Right atrium auricular region (tissue), 2 donors: ENCODE measurements around the gene DOCK3. TPM values are rescaled to one million over a fixed set of nuclear protein-coding genes. Genes with fewer than 3 reads are reported as not detected.
A peak's percentile ranks its signal among the peaks of the same experiment; 100 is the strongest.

Experiments
- DNase-seq: peaks from one replicate; pipeline ENCODE4 v3.0.0-alpha.2; 2019; ENCODE audit warnings: low spot score
- H3K27ac ChIP-seq, 2 donors: fragments of 200-600 bp; sonication (generic); 1 replicate in 1 of 2; 2 replicates in 1 of 2; pipeline ENCODE4 v1.5.1; 2016 to 2019
- H3K27me3 ChIP-seq, 2 donors: fragments of 200-600 bp; sonication (generic); one replicate each; pipeline versions ENCODE4 v1.5.1 to v1.6.0; 2017 to 2019
- H3K36me3 ChIP-seq: fragments of 200-600 bp; sonication (generic); one replicate; pipeline ENCODE4 v1.5.1; 2016
- H3K4me1 ChIP-seq, 2 donors: fragments of 200-600 bp; sonication (generic); one replicate each; pipeline versions ENCODE4 v1.5.1 to v1.6.0; 2017 to 2019
- H3K4me3 ChIP-seq, 2 donors: fragments of 200-600 bp; sonication (generic); 1 replicate in 1 of 2; 2 replicates in 1 of 2; pipeline ENCODE4 v1.5.1; 2017 to 2019; ENCODE audit warnings: mild to moderate bottlenecking in 1 of 2, moderate library complexity in 1 of 2
- H3K9me3 ChIP-seq, 2 donors: fragments of 200-600 bp; sonication (generic); one replicate each; pipeline ENCODE4 v1.5.1; 2019
- CTCF ChIP-seq, 2 donors: fragments of 200-600 bp; sonication (generic); IDR thresholded peaks; one replicate each; pipeline ENCODE4 v1.5.1; 2019; ENCODE audit warnings: antibody characterized with exemption in 2 of 2
- total RNA-seq, 2 donors: library from RNA; depleted of rRNA; stranded (reverse); fragments of >200 nt; gene quantifications; one replicate each; pipeline ENCODE4 v1.1.0, GENCODE V29; 2016

Gene DOCK3
- total RNA-seq, 2 donors from 2014 or later, result 2.7 to 4.6 TPM

GRCh38 chr3:51389423-51390183 lies 714.9 kb downstream of the DOCK3 start:
- DNase-seq, result peak; percentile 59
- H3K27me3 ChIP-seq, result no peaks in the 10 kb centered on the region
- H3K9me3 ChIP-seq, result no peaks in the 10 kb centered on the region
- peaks cover 40% of the 10 kb centered on the region for H3K36me3 ChIP-seq
- peaks cover 0 to 83% of the 10 kb centered on the region in 2 donors for H3K4me1 ChIP-seq
- no peak overlapping the region for H3K27ac ChIP-seq
- TF ChIP-seq CTCF (IDR thresholded peaks at IDR 0.05), result peak; percentile 78 to 81
- H3K4me3 ChIP-seq, result no peak overlapping the region

DNA sequence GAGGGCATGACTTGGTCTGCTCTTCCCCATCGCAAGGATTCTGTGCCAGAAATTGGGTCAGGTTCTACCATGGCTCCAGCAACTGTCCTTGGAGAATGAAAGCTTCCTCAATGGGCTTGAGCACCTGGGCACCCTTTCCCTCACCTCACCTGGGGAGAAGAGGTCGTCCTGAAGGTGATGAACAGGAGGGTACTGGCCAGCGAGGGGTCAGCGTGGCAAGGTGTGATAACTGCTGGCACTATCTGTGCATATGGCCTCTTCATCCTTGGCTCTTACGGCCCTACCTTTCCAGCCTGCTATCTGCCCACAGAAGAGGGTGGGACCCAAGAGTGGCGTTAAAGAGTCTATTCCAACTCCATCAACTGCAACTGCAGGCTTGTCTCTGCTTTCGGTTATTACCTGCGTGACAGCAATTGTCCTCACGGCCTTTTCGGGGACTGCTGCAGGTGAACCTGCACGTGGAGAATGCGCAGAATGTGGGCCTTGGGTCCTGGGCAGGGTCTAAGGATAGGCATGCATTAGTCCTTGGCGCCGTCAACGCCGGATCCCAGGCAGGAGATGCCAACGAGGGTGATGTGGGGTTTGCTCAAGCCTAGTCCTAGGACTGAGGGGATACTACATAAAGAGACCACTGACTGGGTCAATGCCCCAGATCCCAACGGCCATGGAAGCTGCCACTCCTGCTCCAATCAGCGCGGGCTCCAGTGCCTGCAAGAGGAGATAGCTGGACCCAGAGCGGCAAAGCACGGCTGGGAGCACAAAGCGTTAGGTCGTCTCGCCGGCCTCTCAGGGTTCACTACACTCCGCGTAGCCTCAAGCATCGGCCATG lies 715.7 kb downstream of the DOCK3 start:
- no peak for DNase-seq
- Histone ChIP-seq H3K4me1 (peaks cover 0 to 92% of the 10 kb centered on the region in 2 donors), H3K36me3 (peaks cover 46% of the 10 kb centered on the region), H3K9me3 (no peaks in the 10 kb centered on the region), H3K27ac (peak overlapping the region; percentile 73 to 87), H3K4me3 (peak overlapping the region; percentile 71 to 79), H3K27me3 (no peaks in the 10 kb centered on the region)
- TF ChIP-seq CTCF (IDR thresholded peaks at IDR 0.05), result peak in 1 of 2 donors; percentile 86

DNA sequence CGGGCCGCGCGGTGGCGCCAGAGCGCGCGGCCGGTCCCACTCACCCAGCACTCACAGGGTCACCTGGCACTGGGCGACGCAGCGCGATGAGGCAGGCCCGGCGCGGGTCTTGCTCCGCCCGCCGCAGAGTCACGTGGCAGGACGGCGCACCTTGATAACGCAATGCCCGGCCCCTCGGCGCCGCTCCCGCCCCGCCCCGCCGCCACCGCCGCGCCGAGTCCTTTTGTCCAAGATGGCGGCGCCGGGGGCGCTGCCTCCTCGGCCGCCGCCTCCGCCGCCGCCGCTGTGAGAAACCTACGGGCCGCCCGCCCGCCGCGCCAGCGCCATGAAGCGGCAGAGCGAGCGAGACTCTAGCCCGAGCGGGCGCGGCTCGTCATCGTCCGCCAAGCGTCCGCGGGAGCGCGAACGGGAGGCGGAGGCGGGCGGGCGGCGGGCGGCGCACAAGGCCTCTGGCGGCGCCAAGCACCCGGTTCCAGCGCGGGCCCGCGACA lies 716.4 kb downstream of the DOCK3 start, which contains the start of gene RBM15B:
Gene RBM15B (plus strand): TSS at position 211 of the 491 bp plus-strand sequence. CDS start 115 bp downstream, at position 326.
- H3K4me3 ChIP-seq, result peak within 1 kb of the TSS; percentile 71 to 79
- peaks cover 51% of the 10 kb centered on the region for H3K36me3 ChIP-seq
- H3K27me3 ChIP-seq, result no peaks in the 10 kb centered on the region
- peak in 1 of 2 donors; percentile 95 for TF ChIP-seq CTCF (IDR thresholded peaks at IDR 0.05)
- H3K4me1 ChIP-seq, result peaks cover 0 to 92% of the 10 kb centered on the region in 2 donors
- no peaks in the 10 kb centered on the region for H3K9me3 ChIP-seq
- peak within 1 kb of the TSS; percentile 87 for H3K27ac ChIP-seq
- peak; percentile 97 for DNase-seq

DNA sequence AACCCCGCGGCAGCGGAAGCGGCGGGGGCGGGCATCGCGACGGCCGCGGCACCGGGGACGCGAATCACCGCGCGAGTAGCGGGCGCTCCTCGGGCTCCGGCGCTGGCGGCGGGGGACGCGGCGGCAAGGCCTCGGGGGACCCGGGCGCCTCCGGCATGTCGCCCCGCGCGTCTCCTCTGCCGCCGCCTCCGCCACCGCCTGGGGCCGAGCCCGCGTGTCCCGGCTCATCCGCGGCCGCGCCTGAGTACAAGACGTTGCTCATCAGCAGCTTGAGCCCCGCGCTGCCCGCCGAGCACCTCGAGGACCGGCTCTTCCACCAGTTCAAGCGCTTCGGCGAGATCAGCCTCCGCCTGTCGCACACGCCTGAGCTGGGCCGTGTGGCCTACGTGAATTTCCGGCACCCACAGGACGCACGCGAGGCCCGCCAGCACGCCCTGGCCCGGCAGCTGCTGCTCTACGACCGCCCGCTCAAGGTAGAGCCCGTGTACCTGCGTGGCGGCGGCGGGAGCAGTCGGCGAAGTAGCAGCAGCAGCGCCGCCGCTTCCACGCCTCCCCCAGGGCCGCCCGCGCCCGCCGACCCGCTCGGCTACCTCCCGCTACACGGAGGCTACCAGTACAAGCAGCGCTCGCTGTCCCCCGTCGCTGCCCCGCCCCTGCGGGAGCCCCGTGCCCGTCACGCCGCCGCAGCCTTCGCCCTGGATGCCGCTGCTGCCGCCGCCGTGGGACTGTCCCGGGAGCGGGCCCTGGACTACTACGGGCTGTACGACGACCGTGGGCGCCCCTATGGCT lies 717.0 kb downstream of the DOCK3 start:
- DNase-seq, result no peak
- Histone ChIP-seq H3K36me3 (peaks cover 57% of the 10 kb centered on the region), H3K27ac (peak overlapping the region; percentile 87), H3K27me3 (no peaks in the 10 kb centered on the region), H3K4me3 (peak overlapping the region; percentile 71 to 79), H3K9me3 (no peaks in the 10 kb centered on the region), H3K4me1 (peaks cover 0 to 92% of the 10 kb centered on the region in 2 donors)
- no peak for TF ChIP-seq CTCF (IDR thresholded peaks at IDR 0.05)
